Lung (tissue), 12 donors: ENCODE measurements around the gene RMI2. TPM values are rescaled to one million over a fixed set of nuclear protein-coding genes. Genes with fewer than 3 reads are reported as not detected.
"Not testable (repeated sequence)": the region's sequence is repeated elsewhere in the genome, so short reads cannot be mapped to it uniquely, and the experiment has no call there.

Source experiments
- ATAC-seq: fragments of 200-7000 bp; cut with Tn5 transposase; one replicate; pipeline ENCODE4 v1.9.1; 2020; ENCODE audit warnings: moderate number of reproducible peaks; ENCODE audit not compliant: insufficient read depth, low FRiP score
- DNase-seq, 3 donors: peaks; one replicate each; pipeline ENCODE4 v3.0.0-alpha.2; 2013 to 2017
- H3K27ac ChIP-seq, 2 donors: one replicate each; pipeline ENCODE4 v1.5.1; 2013; ENCODE audit warnings: mild to moderate bottlenecking in 2 of 2, moderate library complexity in 2 of 2, control low read depth in 1 of 2, inconsistent platforms in 1 of 2, low read depth in 1 of 2, low read length in 1 of 2
- H3K27me3 ChIP-seq, 3 donors: one replicate each; pipeline ENCODE4 v1.5.1; 2013; ENCODE audit warnings: low read length in 2 of 3; ENCODE audit not compliant: control insufficient read depth in 3 of 3, insufficient read depth in 3 of 3
- H3K36me3 ChIP-seq, 4 donors: one replicate each; pipeline ENCODE4 v1.5.1; 2013; ENCODE audit warnings: low read length in 4 of 4, mild to moderate bottlenecking in 1 of 4, moderate library complexity in 1 of 4; ENCODE audit not compliant: control insufficient read depth in 4 of 4, insufficient read depth in 4 of 4
- H3K4me1 ChIP-seq, 5 donors: one replicate each; pipeline ENCODE4 v1.5.1; 2013; ENCODE audit warnings: low read length in 5 of 5, mild to moderate bottlenecking in 2 of 5, moderate library complexity in 1 of 5; ENCODE audit not compliant: control insufficient read depth in 5 of 5, insufficient read depth in 5 of 5
- H3K4me3 ChIP-seq: one replicate; pipeline ENCODE4 v1.5.1; 2013; ENCODE audit warnings: mild to moderate bottlenecking, control low read depth, moderate library complexity
- H3K9ac ChIP-seq, 2 donors: one replicate each; pipeline ENCODE4 v1.5.1; 2013; ENCODE audit warnings: low read length in 2 of 2, control low read depth in 1 of 2; ENCODE audit not compliant: insufficient read depth in 1 of 2
- H3K9me3 ChIP-seq, 4 donors: one replicate each; pipeline ENCODE4 v1.5.1; 2013; ENCODE audit warnings: low read length in 3 of 4, mild to moderate bottlenecking in 1 of 4, moderate library complexity in 1 of 4; ENCODE audit not compliant: control insufficient read depth in 4 of 4, insufficient read depth in 3 of 4
- WGBS, 2 donors: extraction: QIAGEN DNeasy Blood & Tissue Kit; methylation state at CpG; one replicate each; pipeline ENCODE4 v1.1.7; 2013; 5-methylcytosine and 5-hydroxymethylcytosine counted together
- polyA plus RNA-seq, 2 donors: library from polyadenylated mRNA; stranded (reverse); fragments of 200-250 nt; gene quantifications; one replicate each; pipeline ENCODE4 v1.2.1, GENCODE V29; 2013
- total RNA-seq, 2 donors: library from RNA; depleted of rRNA in 1 of 2; stranded (reverse); fragments of >200 nt in 1 of 2; gene quantifications; one replicate each; pipeline ENCODE4 v1.2.1, GENCODE V29; 2014 to 2021
- TF ChIP-seq, protein P1 (sequence below): IDR thresholded peaks from 2 replicates; pipeline ENCODE4 v1.5.1; 2012; ENCODE audit warnings: mild to moderate bottlenecking; ENCODE audit errors: control extremely low read depth, extremely low read depth
- donor health status: control.
- donor health status: control.
- donor health status: Bipolar disorder and iron deficiency.
- donor health status: healthy.
- donor health status: DM: yes; HTN: yes; CAD: no.

The RMI2 gene
- total and polyA plus RNA-seq, 4 donors: 2.5 to 7.2 (median 4.5) TPM

DNA sequence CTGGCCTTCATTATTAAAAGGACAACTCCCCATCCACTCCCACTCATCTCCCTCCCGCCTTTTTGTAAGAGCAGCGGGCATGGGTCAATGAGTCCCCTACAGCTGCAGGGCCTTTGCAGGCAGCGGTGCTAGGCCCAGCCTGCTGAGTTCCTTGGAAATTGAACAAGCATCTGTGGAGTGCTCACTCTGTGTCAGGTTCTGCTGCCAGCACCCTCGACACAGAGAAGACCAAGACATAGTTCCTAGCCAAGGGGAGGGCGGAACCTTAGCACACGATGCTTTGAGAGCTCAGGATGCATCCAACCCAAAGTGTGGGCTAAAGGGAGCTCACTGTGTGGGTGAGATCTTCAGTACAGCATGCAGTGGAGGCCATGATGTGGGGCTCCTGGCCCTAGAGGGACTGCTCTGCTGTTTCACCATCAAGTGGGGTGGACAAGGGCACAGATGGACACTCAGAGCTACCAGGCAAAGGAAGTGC is 27.6 kb downstream of the RMI2 start:
- TF ChIP-seq, protein P1, sequence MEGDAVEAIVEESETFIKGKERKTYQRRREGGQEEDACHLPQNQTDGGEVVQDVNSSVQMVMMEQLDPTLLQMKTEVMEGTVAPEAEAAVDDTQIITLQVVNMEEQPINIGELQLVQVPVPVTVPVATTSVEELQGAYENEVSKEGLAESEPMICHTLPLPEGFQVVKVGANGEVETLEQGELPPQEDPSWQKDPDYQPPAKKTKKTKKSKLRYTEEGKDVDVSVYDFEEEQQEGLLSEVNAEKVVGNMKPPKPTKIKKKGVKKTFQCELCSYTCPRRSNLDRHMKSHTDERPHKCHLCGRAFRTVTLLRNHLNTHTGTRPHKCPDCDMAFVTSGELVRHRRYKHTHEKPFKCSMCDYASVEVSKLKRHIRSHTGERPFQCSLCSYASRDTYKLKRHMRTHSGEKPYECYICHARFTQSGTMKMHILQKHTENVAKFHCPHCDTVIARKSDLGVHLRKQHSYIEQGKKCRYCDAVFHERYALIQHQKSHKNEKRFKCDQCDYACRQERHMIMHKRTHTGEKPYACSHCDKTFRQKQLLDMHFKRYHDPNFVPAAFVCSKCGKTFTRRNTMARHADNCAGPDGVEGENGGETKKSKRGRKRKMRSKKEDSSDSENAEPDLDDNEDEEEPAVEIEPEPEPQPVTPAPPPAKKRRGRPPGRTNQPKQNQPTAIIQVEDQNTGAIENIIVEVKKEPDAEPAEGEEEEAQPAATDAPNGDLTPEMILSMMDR: no peak
- ATAC-seq: no peak
- no peak for DNase-seq
- Histone ChIP-seq H3K27me3 (no peaks in the 10 kb centered on the region), H3K36me3 (no peaks in the 10 kb centered on the region), H3K27ac (no peak overlapping the region), H3K4me1 (peaks cover 0 to 13% (median 7%) of the 10 kb centered on the region in 5 donors), H3K9ac (no peak overlapping the region), H3K9me3 (no peaks in the 10 kb centered on the region), H3K4me3 (no peak overlapping the region)
- 82 to 89% methylated on average over 6 of the region's 6 CpGs for WGBS, 2 donors

DNA sequence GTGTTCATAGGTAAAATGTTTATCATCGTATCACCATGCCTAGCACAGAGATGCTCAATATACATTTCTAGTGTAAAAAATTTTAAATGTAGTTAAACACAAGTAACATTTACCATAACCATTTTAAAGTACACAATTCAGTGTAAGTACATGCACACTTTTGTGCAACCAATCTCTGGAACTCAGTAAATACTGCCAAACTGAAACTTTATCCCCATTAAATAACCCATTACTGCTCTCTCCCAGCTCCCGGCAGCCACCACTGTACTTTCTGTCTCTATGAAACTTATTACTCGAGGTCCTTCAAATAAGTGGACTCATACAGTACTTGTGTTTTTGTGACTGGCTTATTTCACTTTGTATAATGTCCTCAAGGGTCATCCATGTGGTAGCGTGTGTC is 29.0 kb downstream of the RMI2 start:
- no peaks in the 10 kb centered on the region for H3K36me3 ChIP-seq
- H3K4me1 ChIP-seq: peaks cover 0 to 13% (median 7%) of the 10 kb centered on the region in 5 donors
- DNase-seq: no peak
- ATAC-seq: no peak
- H3K27ac ChIP-seq: no peak overlapping the region
- no peak overlapping the region for H3K9ac ChIP-seq
- TF ChIP-seq, protein P1: no peak
- H3K9me3 ChIP-seq: no peaks in the 10 kb centered on the region
- WGBS, 2 donors: 72 to 92% methylated on average over 4 of the region's 4 CpGs
- H3K27me3 ChIP-seq: no peaks in the 10 kb centered on the region
- H3K4me3 ChIP-seq: no peak overlapping the region

DNA sequence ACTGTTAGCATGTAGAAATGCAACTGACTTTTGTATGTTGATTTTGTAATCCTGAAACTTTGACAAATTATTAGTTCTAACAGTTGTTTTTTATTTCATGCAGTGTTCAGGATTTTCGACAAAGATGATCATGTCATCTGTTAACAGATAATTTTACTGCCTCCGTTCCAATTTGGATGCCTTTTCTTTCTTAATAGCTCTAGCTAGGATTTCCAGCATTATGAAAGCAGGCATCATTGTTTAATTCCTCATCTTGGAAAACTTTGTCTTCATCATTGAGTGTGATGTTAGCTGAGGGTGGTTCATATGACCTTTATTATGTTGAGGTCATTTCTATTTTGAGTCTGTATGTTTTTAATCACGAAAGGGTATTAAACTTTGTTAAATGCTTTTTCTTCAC is 31.9 kb downstream of the RMI2 start:
- H3K27ac ChIP-seq: no peak overlapping the region
- WGBS, 2 donors: 81 to 82% methylated on average over 3 of the region's 3 CpGs
- no peaks in the 10 kb centered on the region for H3K27me3 ChIP-seq
- TF ChIP-seq, protein P1: no peak
- DNase-seq: peak in 2 of 3 donors; percentile 53 to 83
- ATAC-seq: no peak
- no peaks in the 10 kb centered on the region for H3K9me3 ChIP-seq
- H3K4me1 ChIP-seq: peaks cover 0 to 6% (median under 1%) of the 10 kb centered on the region in 5 donors
- H3K9ac ChIP-seq: no peak overlapping the region
- no peaks in the 10 kb centered on the region for H3K36me3 ChIP-seq
- H3K4me3 ChIP-seq: no peak overlapping the region

DNA sequence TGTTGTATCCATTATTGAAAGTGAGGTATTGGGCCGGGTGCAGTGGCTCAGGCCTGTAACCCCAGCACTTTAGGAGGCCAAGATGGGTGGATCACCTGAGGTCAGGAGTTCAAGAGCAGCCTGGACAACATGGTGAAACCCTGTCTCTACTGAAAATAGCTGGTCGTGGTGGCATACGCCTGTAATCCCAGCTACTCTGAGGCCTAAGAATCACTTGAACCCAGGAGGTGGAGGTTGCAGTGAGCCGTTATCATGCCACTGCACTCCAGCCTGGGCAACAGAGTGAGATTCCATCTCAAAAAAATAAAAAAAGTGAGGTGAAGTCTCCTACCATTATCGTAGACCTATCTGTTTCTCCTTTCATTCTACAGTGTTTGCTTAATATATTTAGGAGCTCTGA is 33.7 kb downstream of the RMI2 start:
- H3K27ac ChIP-seq, ATAC-seq, H3K36me3 ChIP-seq, H3K27me3 ChIP-seq, H3K9ac ChIP-seq, H3K9me3 ChIP-seq, DNase-seq, H3K4me3 ChIP-seq, H3K4me1 ChIP-seq: not testable (repeated sequence)
- WGBS, 2 donors: 80 to 85% methylated on average over 5 of the region's 5 CpGs
